GM21576 (cell line): ENCODE data around the gene BIN1.
"Not testable (repeated sequence)": the region's sequence is repeated elsewhere in the genome, so short reads cannot be mapped to it uniquely, and the experiment has no call there.

Source experiments
- ATAC-seq: cut with Tn5 transposase; IDR thresholded peaks from one replicate; pipeline ENCODE4 v1.9.1; 2021; ENCODE audit warnings: mild to moderate bottlenecking, moderate library complexity; ENCODE audit not compliant: unreplicated experiment

BIN1 gene

GRCh38 chr2:127028745-127029144, 78.2 kb downstream of the BIN1 start:
- not testable (repeated sequence) for ATAC-seq

- no peak for ATAC-seq
Observed at GRCh38 chr2:127027715-127028114, 79.2 kb downstream of the BIN1 start.

GRCh38 chr2:127025359-127026166, 81.4 kb downstream of the BIN1 start:
- peak; percentile 95 for ATAC-seq

DNA sequence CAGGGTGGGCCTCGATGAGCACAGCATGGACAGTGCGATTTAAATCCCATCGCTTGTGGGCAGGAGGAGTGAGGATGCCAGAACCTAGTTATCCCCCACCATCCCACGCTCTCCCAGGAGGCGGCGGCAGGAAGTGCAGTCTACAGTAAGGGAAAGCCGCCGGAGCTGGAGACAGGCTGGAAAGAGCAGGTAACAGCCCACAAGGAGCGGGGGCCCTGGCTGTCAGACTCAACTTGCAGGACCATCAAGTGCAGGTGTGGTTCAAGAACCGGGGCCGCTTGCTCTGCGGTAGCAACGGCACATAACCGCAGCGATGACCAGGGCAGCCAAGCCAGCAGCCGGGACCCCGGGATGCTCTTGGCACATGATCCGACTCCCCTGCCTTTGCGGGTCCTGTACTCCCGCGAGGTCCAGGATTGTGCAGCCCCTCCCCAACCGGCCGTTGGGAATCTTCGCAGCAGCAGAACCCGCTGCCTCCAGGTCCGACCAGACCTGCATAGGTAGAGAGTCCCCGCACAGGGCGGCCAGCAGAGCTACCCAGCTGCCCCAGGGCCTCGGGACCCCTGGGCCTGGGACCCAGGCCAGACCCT, 82.1 kb downstream of the BIN1 start:
- ATAC-seq, result no peak

DNA sequence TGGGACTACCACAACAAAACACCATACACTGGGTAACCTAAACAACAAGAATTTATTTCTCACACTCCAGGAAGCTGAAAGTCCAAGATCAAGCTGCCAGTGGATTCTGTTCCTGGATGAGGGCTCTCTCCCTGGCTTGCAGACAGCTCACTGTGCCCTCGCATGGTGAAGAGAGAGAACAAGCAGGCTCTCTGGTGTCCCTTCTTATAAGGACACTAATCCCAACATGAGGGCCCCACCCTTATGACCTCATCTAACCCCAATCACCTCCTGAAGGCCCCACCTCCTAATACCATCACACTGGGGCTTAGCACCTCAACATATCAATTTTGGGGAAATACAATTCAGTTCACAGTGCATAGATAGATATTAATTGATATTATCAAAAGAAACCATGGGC, 83.5 kb downstream of the BIN1 start:
- no peak for ATAC-seq

GRCh38 chr2:127022817-127023216, 84.1 kb downstream of the BIN1 start:
- ATAC-seq, result no peak

- no peak for ATAC-seq
Observed at GRCh38 chr2:127020536-127020935, 86.4 kb downstream of the BIN1 start.

GRCh38 chr2:127017548-127017947, 89.4 kb downstream of the BIN1 start:
- ATAC-seq, result no peak

DNA sequence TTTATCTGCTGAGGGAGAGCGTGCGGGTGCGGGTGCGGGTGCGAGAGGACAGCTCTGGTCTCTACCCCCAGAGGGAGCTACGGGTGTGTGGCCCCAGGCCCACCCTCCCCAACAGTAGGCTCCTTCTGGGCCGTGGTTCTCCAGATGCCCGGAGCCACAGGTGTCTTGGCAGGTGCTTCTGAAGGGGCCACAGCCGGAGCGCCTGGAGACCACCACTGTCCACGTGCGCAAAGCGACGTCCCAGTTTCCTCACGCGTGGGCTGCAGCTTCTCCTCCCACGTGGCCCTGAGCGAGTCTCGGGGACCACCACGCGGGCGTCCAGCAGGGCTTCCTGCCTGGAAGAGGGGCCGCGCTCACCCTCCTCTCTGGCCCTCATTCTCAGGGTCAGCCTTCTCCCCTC, 90.6 kb downstream of the BIN1 start:
- no peak for ATAC-seq

- no peak for ATAC-seq
Observed at GRCh38 chr2:127015106-127015910, 91.6 kb downstream of the BIN1 start.

DNA sequence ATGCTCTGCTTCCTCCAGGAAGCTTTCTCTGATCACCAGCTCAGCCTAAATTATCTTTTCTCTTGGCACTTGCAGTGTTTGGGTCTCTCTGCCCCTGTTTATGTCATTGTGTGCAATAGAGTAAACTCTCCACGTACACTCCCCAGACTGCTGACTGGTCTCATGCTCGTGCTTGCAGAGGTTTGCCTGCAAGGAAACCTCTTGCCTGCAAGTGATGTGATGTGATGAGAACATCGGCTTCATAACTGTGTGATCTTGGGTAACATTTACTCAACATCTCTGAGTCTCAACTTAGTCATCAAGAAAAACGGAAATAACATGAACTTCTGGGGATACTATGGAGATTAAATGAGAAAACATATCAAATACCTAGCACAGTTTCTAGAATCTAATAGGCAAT, 92.3 kb downstream of the BIN1 start:
- ATAC-seq, result no peak

DNA sequence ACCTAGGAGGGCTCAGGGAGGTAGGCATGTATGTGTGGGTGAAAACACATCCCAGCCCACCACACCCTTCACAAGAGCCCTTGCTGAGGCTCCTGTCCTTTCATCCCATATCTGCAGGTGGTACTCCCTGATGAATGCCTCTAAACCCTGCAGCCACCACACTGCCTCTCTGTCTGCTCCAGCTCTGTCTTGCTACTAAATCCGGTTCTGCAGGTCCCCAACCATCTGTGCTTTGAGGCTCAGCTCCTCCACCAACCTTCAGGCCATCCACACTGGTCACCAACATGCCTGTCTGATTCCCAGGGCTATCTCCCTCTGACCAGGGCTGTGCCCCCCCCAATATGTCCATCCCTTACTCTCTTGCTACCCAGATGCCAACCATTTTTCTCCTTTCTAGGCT, 92.7 kb downstream of the BIN1 start:
- ATAC-seq, result no peak

DNA sequence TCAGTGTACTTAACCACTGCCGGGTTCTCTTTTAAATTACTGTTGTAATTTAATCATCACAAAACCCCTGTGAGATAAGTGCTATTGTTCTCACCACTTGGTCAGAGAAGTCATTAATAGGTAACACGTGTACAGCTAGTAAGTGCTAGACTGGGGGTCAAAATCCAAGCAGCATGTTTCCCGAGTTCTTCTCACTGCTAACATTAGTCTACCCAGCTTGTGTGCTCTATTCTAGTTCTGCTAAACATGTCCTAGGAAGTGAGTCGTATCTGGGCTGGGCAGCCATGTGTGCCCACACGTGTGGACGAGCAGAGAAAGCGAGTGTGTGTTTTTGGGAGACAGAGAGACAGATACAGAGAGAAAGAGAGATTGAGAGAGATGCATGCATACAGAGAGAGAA, 94.1 kb downstream of the BIN1 start:
- ATAC-seq, result no peak

GRCh38 chr2:127012215-127012614, 94.7 kb downstream of the BIN1 start:
- ATAC-seq, result no peak

GRCh38 chr2:127011796-127012195, 95.2 kb downstream of the BIN1 start:
- no peak for ATAC-seq

GRCh38 chr2:127011231-127011661, 95.7 kb downstream of the BIN1 start:
- no peak for ATAC-seq

- no peak for ATAC-seq
Observed at GRCh38 chr2:127008265-127009015, 98.5 kb downstream of the BIN1 start.

DNA sequence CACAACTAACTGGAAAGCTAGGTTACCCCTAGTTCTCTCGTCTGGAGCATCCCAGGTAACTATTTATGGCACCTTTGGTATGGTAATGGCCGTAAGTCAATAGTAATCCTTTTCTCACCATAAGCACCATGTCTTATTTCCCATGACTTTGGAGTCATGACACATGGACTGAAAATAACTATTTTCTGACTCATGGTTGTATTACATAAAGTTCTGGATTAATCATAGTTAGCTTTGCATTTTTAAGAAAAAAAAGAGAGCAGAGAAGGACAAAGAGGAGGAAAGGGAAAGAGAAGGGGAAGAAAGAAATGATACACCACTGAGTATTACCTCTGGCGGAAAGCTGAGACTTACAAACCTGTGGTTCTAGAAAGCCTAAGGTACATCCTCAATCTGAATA, 99.3 kb downstream of the BIN1 start:
- no peak for ATAC-seq

DNA sequence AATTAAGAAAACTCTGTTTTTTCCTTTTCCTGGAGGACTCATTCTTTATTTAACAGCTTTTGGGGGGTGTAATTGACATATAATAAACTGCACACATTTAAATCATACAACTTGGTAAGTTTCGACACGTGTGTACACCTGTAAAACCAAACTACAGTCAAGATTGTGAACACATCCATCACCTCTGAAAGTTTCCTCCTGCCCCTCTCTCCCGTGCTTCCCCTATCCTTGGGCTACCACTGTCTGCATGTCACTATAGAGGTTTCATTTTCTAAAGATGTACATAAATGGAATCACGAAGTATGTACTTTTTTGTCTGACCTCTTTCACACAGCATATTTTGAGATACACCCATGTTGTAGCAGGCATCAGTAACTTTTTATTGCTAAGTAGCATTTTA, 100.0 kb downstream of the BIN1 start:
- no peak for ATAC-seq

DNA sequence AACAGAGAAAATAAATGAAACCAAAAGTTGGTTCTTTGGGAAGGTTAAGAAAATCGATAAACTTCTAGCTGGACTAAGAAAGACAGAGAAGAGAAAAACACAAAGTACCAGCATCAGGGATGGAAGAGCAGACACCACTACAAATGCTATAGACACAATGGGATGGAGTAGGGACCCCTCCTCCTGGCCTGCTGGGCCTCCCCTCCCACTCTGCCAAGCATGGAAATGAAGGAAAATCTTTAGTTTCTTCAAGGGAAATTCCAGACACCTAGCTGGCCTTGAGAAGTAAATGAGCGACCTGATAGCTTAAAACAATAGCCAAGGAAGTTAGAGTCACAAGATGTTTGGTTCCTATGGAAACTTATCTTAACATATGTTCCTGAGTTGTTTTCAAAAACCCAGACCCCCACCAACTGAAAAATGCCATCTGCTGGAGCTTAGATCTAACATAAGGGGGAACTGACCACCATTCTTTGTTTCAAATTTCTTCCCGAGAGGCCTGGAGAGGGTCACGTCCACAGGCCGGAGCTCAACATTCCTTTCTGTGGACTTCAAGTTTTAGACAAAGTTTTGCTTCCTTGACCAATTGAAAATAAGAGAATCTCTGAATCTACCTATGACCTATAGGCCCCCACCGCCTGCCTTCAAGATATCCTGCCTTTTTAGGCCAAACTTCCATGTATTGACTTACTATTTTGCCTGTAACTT, 101.9 kb downstream of the BIN1 start:
- ATAC-seq, result no peak
